Endothelial cell (in vitro differentiated cells): ENCODE data around the gene HSPA9. TPM values are rescaled to one million over a fixed set of nuclear protein-coding genes. Genes with fewer than 3 reads are reported as not detected.

ENCODE experiments used
- DNase-seq: peaks from one replicate; pipeline ENCODE4 v3.0.0; 2021; ENCODE audit warnings: low spot score
- H3K27ac Mint-ChIP-seq: one replicate; pipeline ENCODE4 v1.8.0; 2021; ENCODE audit warnings: mixed read lengths, inconsistent platforms; ENCODE audit not compliant: unreplicated experiment
- H3K27me3 Mint-ChIP-seq: one replicate; pipeline ENCODE4 v1.8.0; 2021; ENCODE audit warnings: mild to moderate bottlenecking, moderate library complexity, mixed read lengths, inconsistent platforms; ENCODE audit not compliant: unreplicated experiment
- H3K36me3 Mint-ChIP-seq: one replicate; pipeline ENCODE4 v1.8.0; 2021; ENCODE audit warnings: mild to moderate bottlenecking, low read depth, mixed read lengths, inconsistent platforms; ENCODE audit not compliant: unreplicated experiment
- H3K4me1 Mint-ChIP-seq: one replicate; pipeline ENCODE4 v1.8.0; 2021; ENCODE audit warnings: mild to moderate bottlenecking, mixed read lengths, inconsistent platforms; ENCODE audit not compliant: unreplicated experiment
- H3K4me3 Mint-ChIP-seq: one replicate; pipeline ENCODE4 v1.8.0; 2021; ENCODE audit warnings: mild to moderate bottlenecking, mixed read lengths, inconsistent platforms; ENCODE audit not compliant: unreplicated experiment
- H3K9me3 Mint-ChIP-seq: one replicate; pipeline ENCODE4 v1.8.0; 2021; ENCODE audit warnings: mixed read lengths, inconsistent platforms; ENCODE audit not compliant: unreplicated experiment
- total RNA-seq: library from RNA; stranded (reverse); fragmentation: NEBNext Ultra II Directional; extraction: Animal tissue kit (Norgen Biotek cat#: 25700); gene quantifications from one replicate; pipeline ENCODE4 v1.2.1, GENCODE V29; 2021; ENCODE audit not compliant: unreplicated experiment
- TF ChIP-seq, protein P1 (sequence below): fragments of 200-600 bp; sonication (generic); IDR thresholded peaks from one replicate; pipeline ENCODE4 v1.5.0; 2021; ENCODE audit warnings: antibody characterized with exemption; ENCODE audit not compliant: unreplicated experiment

Gene HSPA9
- total RNA-seq, 1 donor from 2014 or later = 128 TPM

- peak overlapping the region; percentile 58 for H3K27ac Mint-ChIP-seq
- TF ChIP-seq, protein P1, sequence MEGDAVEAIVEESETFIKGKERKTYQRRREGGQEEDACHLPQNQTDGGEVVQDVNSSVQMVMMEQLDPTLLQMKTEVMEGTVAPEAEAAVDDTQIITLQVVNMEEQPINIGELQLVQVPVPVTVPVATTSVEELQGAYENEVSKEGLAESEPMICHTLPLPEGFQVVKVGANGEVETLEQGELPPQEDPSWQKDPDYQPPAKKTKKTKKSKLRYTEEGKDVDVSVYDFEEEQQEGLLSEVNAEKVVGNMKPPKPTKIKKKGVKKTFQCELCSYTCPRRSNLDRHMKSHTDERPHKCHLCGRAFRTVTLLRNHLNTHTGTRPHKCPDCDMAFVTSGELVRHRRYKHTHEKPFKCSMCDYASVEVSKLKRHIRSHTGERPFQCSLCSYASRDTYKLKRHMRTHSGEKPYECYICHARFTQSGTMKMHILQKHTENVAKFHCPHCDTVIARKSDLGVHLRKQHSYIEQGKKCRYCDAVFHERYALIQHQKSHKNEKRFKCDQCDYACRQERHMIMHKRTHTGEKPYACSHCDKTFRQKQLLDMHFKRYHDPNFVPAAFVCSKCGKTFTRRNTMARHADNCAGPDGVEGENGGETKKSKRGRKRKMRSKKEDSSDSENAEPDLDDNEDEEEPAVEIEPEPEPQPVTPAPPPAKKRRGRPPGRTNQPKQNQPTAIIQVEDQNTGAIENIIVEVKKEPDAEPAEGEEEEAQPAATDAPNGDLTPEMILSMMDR = no peak
- peaks cover 10% of the 10 kb centered on the region for H3K27me3 Mint-ChIP-seq
- H3K36me3 Mint-ChIP-seq = no peaks in the 10 kb centered on the region
- H3K4me3 Mint-ChIP-seq = no peak overlapping the region
- H3K9me3 Mint-ChIP-seq = no peaks in the 10 kb centered on the region
- peaks cover 78% of the 10 kb centered on the region for H3K4me1 Mint-ChIP-seq
- no peak for DNase-seq
Measured at GRCh38 chr5:138606378-138607064, 31.3 kb upstream of the HSPA9 start.

GRCh38 chr5:138605254-138605972 is 30.2 kb upstream of the HSPA9 start:
- TF ChIP-seq, protein P1 = no peak
- no peak for DNase-seq
- H3K36me3 Mint-ChIP-seq = no peaks in the 10 kb centered on the region
- H3K27ac Mint-ChIP-seq = peak overlapping the region; percentile 58
- H3K9me3 Mint-ChIP-seq = no peaks in the 10 kb centered on the region
- H3K4me1 Mint-ChIP-seq = peaks cover 67% of the 10 kb centered on the region
- H3K27me3 Mint-ChIP-seq = peaks cover 7% of the 10 kb centered on the region
- H3K4me3 Mint-ChIP-seq = peak overlapping the region; percentile 32

GRCh38 chr5:138604176-138604785 is 29.1 kb upstream of the HSPA9 start:
- Mint-ChIP-seq H3K27ac (peak overlapping the region; percentile 30), H3K9me3 (no peaks in the 10 kb centered on the region), H3K27me3 (peaks cover 7% of the 10 kb centered on the region), H3K36me3 (no peaks in the 10 kb centered on the region), H3K4me1 (peaks cover 58% of the 10 kb centered on the region), H3K4me3 (no peak overlapping the region)
- no peak for DNase-seq
- TF ChIP-seq, protein P1 = no peak

DNA sequence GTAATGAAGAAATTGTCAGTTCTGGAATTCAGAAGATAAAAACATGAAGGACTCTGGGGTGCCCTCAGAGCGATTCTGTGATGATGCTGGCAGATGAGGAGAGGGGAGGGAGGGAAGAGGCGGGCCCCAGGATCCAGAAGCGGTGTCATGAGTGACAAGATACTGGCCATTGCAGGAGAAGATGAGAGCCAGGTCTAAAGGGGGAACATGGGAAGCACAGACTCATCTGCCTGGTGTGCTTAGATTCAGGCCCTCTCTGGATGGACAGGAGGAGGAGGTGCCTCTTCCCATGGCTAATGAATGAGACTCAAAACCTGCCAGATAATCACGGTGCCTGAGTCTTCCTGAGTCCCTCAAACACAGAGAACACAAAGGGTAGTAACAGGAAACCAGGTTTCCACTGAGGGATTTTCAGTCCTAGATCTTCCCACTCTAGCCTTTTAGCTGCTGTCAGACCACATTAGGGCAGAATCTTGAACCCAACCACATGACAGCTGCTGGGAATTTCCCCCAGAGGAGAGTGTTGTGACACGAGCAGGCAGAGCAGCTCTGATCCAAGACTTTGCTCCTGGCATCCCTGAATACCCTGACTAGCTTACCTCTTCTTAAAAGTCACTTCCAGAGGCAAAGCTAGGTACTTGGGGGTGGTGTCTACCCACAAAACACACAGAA is 28.2 kb upstream of the HSPA9 start:
- H3K9me3 Mint-ChIP-seq = no peaks in the 10 kb centered on the region

More for the DNA sequence above, 28.2 kb upstream of the HSPA9 start:
- no peak for DNase-seq
- Mint-ChIP-seq H3K4me3 (no peak overlapping the region), H3K36me3 (no peaks in the 10 kb centered on the region), H3K27ac (peak overlapping the region; percentile 18), H3K4me1 (peaks cover 53% of the 10 kb centered on the region), H3K27me3 (peaks cover 7% of the 10 kb centered on the region)
- TF ChIP-seq, protein P1 = no peak
